VCaP (cell line): Measurements from ENCODE around the gene CPLX4.
A peak's percentile ranks its signal among the peaks of the same experiment; 100 is the strongest.
"Not testable (repeated sequence)": the region's sequence is repeated elsewhere in the genome, so short reads cannot be mapped to it uniquely, and the experiment has no call there.

ENCODE experiments used
- H3K27ac ChIP-seq: fragments of 450-650 bp; 2 replicates; pipeline ENCODE4 v1.5.1; 2017
- TF ChIP-seq, protein P1 (sequence below): fragments of 450-650 bp; conservative IDR thresholded peaks from 2 replicates; pipeline ENCODE4 v1.5.1; 2017; ENCODE audit warnings: mild to moderate bottlenecking, moderate library complexity

Gene CPLX4

DNA sequence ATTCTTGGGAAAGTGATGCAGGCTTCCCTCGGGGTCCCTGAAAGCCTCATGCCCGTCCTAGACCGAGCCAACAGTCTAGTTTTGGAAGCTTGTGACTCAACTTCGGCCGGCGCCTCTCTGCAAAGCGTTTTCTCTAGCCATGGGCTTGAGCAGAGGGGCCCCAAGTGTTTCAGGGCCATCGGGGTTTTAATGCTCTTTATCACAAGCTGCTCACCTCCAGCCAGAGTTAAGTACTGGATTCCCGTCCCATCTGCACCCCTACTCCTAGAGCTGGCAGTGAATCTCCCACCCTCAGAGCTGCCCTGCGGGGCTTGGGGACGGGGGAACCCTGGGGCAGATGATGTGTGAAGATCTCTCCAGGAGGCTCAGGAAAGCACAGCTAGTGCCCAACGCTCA lies 52.5 kb downstream of the CPLX4 start:
- no peak overlapping the region for H3K27ac ChIP-seq
- TF ChIP-seq, protein P1, sequence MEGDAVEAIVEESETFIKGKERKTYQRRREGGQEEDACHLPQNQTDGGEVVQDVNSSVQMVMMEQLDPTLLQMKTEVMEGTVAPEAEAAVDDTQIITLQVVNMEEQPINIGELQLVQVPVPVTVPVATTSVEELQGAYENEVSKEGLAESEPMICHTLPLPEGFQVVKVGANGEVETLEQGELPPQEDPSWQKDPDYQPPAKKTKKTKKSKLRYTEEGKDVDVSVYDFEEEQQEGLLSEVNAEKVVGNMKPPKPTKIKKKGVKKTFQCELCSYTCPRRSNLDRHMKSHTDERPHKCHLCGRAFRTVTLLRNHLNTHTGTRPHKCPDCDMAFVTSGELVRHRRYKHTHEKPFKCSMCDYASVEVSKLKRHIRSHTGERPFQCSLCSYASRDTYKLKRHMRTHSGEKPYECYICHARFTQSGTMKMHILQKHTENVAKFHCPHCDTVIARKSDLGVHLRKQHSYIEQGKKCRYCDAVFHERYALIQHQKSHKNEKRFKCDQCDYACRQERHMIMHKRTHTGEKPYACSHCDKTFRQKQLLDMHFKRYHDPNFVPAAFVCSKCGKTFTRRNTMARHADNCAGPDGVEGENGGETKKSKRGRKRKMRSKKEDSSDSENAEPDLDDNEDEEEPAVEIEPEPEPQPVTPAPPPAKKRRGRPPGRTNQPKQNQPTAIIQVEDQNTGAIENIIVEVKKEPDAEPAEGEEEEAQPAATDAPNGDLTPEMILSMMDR, result no peak

DNA sequence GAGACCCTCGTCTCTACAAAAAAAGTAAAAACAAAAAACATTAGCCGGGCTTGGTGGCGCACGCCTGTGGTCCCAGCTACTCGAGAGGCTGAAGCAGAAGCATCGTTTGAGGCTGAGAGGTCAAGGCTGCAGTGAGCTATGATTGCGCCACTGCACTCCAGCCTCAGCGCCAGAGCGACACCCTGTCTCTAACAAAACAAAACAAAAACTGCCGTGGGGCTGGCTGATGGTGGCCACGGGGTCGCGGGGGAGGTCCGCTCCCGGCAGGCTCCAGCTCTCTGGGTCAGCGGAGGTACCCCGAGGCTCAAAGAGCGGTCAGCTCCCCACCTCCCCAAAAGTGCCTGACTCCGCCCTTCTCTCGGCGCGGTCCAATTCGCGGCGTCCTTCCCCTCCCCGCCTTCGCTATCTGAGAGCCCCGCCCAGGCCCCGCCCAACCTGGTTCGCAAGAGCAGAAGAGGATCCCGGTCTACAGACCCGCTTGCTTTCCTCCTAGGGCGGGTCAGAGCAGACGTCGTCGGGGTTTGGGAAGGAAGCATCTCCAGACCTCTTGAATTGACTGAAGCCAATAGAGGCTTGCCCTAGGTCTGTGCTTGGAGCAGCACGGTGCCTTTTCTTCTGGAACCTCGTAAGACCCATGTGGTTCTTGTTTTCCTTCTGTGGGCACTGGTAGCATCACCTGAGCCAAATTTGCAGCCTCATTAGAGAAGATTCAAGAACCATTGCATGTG lies 53.0 kb downstream of the CPLX4 start:
- TF ChIP-seq, protein P1, result no peak

DNA sequence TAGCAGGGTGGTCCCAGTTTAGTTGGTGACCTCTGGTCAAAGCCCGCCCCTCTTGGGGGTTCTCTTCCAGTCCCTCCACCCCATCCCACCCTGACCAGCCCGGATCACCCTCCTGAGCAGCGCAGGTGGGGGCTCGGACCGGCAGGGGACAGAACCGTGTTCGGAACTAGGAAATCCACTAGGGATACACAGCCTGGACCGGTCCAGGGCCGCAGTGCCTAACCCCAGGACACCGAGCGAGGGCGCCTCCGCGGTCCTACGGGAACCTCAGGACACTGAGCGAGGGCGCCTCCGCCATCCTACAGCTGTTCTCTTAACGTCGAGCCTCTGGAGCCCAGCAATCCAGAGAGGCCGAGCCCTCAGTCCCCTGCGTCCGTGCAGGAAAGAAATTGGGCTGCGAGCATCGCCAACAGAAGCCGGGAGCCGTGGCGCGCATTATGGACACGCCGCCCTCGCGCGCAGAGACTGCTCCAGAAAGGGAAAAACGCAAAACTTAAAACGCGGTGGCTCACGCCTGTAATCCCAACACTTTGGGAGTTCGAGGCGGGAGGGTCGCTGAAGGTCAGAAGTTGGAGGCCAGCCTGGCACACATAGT lies 53.7 kb downstream of the CPLX4 start:
- TF ChIP-seq, protein P1, result no peak
- H3K27ac ChIP-seq, result no peak overlapping the region

More for the DNA sequence above, 53.0 kb downstream of the CPLX4 start:
- H3K27ac ChIP-seq, result no peak overlapping the region

DNA sequence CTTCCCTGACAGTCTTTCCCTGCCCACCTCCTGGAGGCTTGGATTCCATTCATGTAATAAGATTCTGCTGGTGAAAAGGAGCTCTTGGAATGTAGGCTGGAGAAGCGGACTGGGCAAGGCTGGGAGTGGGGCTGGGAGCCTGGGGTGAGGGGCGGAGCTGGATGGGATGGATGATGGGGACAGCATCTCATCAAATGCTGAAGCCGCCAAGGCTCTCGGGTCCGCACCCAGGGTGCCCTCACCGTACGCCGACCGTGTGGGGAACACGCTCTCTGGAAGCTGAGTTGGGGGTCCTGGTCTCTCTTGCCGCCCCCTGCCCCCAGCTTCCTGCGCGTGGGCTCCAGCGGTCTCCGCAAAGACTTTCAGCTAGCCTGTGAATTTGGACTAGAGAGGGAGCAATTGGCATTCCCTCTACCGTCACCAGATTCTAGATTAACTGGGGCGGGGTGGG lies 54.3 kb downstream of the CPLX4 start:
- TF ChIP-seq, protein P1, result no peak
- H3K27ac ChIP-seq, result no peak overlapping the region

DNA sequence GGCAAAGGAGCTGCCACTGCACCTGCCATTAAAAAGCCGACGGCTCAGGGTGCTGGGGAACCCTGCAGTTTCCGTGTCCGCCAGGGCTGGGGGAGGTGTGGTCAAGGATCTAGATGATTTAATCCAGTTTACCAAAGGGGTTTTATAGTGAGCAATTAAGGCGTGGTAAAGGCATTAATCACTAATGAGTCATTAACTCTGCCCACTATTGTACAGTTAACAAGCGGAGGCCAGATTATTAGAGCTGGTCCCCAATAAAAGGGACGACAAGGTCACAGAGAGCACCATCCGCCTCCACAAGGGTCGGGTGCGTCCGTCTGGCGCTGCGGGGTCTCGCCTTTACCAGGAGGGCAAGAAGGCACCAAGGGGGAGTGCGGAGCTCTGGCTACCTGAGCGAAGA lies 54.8 kb downstream of the CPLX4 start:
- TF ChIP-seq, protein P1, result no peak
- H3K27ac ChIP-seq, result no peak overlapping the region

DNA sequence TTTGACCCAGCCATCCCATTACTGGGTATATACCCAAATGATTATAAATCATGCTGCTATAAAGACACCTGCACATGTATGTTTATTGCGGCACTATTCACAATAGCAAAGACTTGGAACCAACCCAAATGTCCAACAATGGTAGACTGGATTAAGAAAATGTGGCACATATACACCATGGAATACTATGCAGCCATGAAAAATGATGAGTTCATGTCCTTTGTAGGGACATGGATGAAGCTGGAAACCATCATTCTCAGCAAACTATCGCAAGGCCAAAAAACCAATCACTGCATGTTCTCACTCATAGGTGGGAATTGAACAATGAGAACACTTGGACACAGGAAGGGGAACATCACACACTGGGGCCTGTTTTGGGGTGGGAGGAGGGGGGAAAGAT lies 56.2 kb downstream of the CPLX4 start:
- not testable (repeated sequence) for H3K27ac ChIP-seq

DNA sequence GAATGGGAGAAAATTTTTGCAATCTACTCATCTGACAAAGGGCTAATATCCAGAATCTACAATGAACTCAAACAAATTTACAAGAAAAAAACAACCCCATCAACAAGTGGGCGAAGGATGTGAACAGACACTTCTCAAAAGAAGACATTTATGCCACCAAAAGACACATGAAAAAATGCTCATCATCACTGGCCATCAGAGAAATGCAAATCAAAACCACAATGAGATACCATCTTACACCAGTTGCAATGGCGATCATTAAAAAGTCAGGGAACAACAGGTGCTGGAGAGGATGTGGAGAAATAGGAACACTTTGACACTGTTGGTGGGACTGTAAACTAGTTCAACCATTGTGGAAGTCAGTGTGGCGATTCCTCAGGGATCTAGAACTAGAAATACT lies 56.6 kb downstream of the CPLX4 start:
- H3K27ac ChIP-seq, result not testable (repeated sequence)

DNA sequence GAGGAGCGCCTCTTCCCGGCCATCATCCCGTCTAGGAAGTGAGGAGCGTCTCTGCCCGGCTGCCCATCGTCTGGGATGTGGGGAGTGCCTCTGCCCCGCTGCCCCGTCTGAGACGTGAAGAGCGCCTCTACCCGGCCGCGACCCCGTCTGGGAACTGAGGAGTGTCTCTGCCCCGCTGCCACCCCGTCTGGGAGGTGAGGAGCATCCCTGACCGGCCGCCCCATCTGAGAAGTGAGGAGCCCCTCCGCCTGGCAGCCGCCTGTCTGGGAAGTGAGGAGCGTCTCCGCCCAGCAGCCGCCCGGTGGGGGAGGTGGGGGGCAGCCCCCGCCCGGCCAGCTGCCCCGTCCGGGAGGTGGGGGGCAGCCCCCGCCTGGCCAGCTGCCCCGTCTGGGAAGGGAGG lies 63.0 kb downstream of the CPLX4 start:
- not testable (repeated sequence) for H3K27ac ChIP-seq

DNA sequence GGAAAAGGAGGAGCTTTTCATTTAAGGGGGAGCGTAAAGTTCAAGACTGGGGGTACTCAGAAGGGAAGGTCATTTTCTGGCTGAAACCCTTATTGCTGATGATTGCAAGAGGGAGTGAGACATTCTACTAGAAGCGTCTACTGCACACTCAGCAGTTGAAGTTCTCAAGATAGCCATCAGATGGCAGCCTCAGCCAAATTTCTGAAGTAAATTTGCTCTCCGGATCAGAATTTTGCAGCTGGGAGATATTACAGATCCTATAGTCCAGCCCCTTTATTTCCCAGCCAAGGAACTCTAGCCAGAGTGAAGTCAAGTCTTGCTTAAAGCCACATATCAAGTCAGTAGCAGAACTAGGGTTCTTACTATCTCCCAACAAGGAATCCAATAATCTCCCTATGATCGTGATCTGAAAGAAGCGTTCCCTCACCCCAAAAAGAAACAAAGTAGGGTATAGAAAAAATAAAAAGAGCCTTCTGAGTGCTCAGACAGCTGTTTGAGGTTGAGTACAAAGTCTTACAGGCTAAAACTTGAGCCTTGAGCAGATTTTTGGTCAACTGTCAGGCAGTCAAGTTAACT lies 69.2 kb downstream of the CPLX4 start:
- TF ChIP-seq, protein P1, result peak; percentile 84

More for the DNA sequence above, 69.2 kb downstream of the CPLX4 start:
- H3K27ac ChIP-seq, result no peak overlapping the region
